HCT116 (cell line): ENCODE results near the gene ACTRT2.

Experiments
- EZH2 ChIP-seq: fragments of 200-600 bp; sonication (generic); IDR thresholded peaks from 2 replicates; pipeline ENCODE4 v1.6.1; 2017; ENCODE audit warnings: antibody characterized with exemption, mixed run types
- POLR2AphosphoS5 ChIP-seq: IDR thresholded peaks from 2 replicates; pipeline ENCODE4 v1.6.1; 2011; ENCODE audit warnings: mild to moderate bottlenecking, low read depth, low read length, moderate library complexity
- TCF7L2 ChIP-seq: IDR thresholded peaks from 2 replicates; pipeline ENCODE4 v1.7.0; 2011; ENCODE audit warnings: borderline replicate concordance, inconsistent platforms; ENCODE audit not compliant: insufficient read depth, insufficient read length; ENCODE audit errors: extremely low read depth
- ZNF274 ChIP-seq: fragments of 200-500 bp; sonication (Bioruptor generic); IDR thresholded peaks from 2 replicates; pipeline ENCODE4 v1.6.1; 2014; ENCODE audit warnings: mild to moderate bottlenecking, low read depth, low read length, inconsistent platforms
- TF ChIP-seq, protein P1 (sequence below), 3 experiments: fragments of 200-600 bp in 1 of 3; sonication (generic) in 1 of 3; IDR thresholded peaks in 2 of 3; conservative IDR thresholded peaks in 1 of 3; 2 replicates each; pipeline ENCODE4 v1.5.1; 2012 to 2017; ENCODE audit warnings: low read depth in 2 of 3, low read length in 2 of 3, antibody characterized with exemption in 1 of 3, borderline replicate concordance in 1 of 3, control low read depth in 1 of 3, mild to moderate bottlenecking in 1 of 3, mixed read lengths in 1 of 3, mixed run types in 1 of 3, moderate library complexity in 1 of 3; ENCODE audit not compliant: insufficient read depth in 1 of 3
- TF ChIP-seq, protein P2 (sequence below): IDR thresholded peaks from 2 replicates; pipeline ENCODE4 v1.6.1; 2012; ENCODE audit warnings: low read depth

- TF ChIP-seq, protein P1, sequence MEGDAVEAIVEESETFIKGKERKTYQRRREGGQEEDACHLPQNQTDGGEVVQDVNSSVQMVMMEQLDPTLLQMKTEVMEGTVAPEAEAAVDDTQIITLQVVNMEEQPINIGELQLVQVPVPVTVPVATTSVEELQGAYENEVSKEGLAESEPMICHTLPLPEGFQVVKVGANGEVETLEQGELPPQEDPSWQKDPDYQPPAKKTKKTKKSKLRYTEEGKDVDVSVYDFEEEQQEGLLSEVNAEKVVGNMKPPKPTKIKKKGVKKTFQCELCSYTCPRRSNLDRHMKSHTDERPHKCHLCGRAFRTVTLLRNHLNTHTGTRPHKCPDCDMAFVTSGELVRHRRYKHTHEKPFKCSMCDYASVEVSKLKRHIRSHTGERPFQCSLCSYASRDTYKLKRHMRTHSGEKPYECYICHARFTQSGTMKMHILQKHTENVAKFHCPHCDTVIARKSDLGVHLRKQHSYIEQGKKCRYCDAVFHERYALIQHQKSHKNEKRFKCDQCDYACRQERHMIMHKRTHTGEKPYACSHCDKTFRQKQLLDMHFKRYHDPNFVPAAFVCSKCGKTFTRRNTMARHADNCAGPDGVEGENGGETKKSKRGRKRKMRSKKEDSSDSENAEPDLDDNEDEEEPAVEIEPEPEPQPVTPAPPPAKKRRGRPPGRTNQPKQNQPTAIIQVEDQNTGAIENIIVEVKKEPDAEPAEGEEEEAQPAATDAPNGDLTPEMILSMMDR (IDR thresholded peaks at IDR 0.05 in 2 of 3, conservative IDR thresholded peaks at IDR 0.05 in 1 of 3; ENCODE audit: borderline replicate concordance in 1 of 3, insufficient read depth in 1 of 3, low read depth in 2 of 3, low read length in 2 of 3): no peak
- TF ChIP-seq, protein P2, sequence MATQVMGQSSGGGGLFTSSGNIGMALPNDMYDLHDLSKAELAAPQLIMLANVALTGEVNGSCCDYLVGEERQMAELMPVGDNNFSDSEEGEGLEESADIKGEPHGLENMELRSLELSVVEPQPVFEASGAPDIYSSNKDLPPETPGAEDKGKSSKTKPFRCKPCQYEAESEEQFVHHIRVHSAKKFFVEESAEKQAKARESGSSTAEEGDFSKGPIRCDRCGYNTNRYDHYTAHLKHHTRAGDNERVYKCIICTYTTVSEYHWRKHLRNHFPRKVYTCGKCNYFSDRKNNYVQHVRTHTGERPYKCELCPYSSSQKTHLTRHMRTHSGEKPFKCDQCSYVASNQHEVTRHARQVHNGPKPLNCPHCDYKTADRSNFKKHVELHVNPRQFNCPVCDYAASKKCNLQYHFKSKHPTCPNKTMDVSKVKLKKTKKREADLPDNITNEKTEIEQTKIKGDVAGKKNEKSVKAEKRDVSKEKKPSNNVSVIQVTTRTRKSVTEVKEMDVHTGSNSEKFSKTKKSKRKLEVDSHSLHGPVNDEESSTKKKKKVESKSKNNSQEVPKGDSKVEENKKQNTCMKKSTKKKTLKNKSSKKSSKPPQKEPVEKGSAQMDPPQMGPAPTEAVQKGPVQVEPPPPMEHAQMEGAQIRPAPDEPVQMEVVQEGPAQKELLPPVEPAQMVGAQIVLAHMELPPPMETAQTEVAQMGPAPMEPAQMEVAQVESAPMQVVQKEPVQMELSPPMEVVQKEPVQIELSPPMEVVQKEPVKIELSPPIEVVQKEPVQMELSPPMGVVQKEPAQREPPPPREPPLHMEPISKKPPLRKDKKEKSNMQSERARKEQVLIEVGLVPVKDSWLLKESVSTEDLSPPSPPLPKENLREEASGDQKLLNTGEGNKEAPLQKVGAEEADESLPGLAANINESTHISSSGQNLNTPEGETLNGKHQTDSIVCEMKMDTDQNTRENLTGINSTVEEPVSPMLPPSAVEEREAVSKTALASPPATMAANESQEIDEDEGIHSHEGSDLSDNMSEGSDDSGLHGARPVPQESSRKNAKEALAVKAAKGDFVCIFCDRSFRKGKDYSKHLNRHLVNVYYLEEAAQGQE: no peak
- no peak for TF ChIP-seq POLR2AphosphoS5
- TF ChIP-seq TCF7L2: no peak
- TF ChIP-seq EZH2: no peak
- TF ChIP-seq ZNF274: no peak
Observed at GRCh38 chr1:3061981-3062615, 40.8 kb downstream of the ACTRT2 start.
